HG03108 (cell line): Measurements from ENCODE around the gene THBS3.
A peak's percentile ranks its signal among the peaks of the same experiment; 100 is the strongest.
"Not testable (repeated sequence)": the region's sequence is repeated elsewhere in the genome, so short reads cannot be mapped to it uniquely, and the experiment has no call there.

Experiments
- ATAC-seq: cut with Tn5 transposase; IDR thresholded peaks from one replicate; pipeline ENCODE4 v1.9.1; 2021; ENCODE audit warnings: moderate library complexity; ENCODE audit not compliant: unreplicated experiment

THBS3 gene

DNA sequence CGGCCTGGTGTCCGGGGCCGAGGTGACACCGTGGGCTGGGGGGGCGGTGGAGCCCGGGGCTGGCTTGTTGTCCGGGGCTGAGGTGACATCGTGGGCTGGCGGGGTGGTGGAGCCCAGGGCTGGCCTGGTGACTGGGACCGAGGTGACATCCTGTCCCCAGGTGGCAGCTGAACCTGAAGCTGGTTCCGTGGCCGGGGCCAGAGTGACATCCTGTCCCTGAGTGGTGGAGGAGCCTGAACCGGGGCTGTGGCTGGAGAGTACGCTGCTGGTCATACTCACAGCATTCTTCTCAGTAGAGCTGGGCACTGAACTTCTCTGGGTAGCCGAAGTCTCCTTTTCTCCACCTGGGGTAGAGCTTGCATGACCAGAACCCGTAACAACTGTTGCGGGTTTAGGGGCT is 15.8 kb downstream of the THBS3 start:
- ATAC-seq, result no peak

DNA sequence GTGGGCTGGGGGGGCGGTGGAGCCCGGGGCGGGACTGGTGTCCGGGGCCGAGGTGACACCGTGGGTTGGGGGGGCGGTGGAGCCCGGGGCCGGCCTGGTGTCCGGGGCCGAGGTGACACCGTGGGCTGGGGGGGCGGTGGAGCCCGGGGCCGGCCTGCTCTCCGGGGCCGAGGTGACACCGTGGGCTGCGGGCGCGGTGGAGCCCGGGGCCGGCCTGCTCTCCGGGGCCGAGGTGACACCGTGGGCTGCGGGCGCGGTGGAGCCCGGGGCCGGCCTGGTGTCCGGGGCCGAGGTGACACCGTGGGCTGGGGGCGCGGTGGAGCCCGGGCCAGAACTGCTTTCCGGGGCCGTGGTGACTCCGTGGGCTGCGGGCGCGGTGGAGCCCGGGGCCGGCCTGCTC is 17.8 kb downstream of the THBS3 start:
- not testable (repeated sequence) for ATAC-seq

DNA sequence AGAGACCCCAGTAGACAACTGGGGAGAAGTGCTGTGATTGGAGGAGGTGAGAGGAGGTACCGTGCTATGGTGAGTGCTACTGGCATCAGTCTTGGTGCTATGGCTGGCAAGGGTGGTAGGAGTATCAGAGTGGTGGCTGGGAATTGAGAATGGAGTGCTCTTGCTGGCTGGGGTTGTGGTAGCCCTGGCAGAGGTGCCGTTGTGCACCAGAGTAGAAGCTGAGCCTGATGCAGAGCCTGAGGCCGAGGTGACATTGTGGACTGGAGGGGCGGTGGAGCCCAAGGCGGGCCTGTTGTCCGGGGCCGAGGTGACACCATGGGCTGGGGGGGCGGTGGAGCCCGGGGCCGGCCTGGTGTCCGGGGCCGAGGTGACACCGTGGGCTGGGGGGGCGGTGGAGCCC is 19.4 kb downstream of the THBS3 start:
- no peak for ATAC-seq

DNA sequence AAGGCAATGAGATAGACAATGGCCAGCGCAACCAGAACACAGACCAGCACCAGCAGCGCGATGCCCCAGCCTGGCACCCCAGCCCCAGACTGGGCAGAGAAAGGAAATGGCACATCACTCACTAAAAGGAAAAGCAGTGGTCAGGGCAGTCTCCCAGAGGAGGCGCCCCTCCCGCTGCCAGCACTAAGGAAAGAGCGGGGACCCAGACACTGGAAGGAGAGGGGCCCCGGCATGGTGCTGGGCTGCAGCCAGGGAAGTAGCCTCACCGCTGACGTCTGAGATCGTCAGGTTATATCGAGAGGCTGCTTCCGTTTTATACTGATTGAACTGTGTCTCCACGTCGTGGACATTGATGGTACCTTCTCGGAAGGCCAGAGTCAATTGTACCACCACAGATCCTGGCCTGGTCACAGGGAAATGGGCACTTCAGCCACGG is 20.2 kb downstream of the THBS3 start:
- no peak for ATAC-seq

DNA sequence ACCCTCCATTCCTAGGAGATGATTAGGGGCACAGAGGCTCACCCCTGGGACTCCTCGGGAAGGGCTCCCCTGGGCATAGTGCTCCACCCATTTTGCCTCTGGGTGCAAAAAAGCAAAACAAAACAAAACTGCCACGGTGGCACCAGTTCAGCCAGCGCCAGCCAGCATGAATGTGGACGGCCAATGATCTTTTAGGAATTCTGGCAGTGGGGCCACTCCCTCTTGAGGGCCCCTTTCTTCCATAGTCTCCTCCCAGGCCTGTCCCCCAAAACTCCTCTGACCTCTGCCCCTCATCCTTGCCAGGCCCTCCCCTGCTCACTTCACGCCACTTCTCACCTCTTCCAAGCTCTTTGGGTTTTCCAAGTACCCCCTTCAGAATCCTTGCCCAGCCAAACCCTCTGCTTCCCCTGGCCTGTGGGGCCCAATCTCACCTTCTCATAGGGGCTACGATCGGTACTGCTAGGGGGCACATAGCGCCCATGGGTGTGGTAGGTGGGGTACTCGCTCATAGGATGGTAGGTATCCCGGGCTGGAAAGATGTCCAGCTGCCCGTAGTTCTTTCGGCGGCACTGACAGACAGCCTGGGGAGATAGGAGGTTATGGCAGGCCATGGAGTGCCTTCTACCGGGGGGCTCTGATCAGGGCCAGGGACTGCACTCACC is 20.8 kb downstream of the THBS3 start:
- no peak for ATAC-seq

DNA sequence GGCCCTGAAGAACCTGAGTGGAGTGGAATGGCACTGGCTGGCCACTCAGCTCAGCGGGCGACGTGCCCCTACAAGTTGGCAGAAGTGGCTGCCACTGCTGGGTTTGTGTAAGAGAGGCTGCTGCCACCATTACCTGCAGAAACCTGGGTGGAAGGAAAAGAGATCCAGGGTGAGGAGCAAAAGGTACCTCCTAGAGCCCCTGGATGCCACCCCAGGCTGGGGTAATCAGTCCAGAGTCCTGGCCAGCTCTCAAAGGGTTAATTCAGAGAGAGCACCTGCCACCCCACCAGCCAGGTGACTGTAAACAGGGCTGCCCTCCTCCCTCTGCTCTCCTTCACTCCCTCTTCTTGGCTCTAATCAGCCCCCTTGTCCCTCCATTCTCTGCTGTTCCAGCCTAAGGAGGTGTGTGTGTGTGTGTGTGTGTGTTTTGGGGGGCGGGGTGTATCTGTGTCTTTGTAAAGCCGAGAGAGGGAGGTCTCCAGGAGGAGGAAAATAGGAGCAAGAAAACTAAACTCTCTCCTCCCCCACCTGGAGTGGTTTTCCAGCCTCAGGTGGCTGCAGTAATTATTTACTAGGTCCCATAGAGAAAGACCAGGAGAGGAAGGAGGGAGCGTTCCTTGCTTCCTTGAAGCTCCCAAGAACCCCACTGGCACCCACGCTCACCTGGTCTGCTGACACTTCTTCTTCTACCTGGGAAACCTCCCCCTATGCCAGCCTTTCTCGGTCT is 21.5 kb downstream of the THBS3 start:
- ATAC-seq, result no peak

DNA sequence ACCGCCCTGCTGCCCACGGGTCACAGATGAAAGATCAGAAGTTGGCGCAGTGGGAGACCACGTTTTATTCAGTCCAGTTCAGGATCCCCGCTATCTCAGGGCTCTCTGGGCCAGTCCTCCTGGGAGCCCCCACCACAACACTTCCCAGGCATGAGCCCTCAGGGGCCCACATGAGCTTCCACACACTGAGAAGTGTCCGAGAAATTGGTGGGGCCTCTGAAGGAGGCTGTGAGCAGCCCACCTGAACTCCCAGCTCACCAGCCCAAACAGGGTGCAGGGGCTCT is 22.0 kb downstream of the THBS3 start:
- ATAC-seq, result no peak

DNA sequence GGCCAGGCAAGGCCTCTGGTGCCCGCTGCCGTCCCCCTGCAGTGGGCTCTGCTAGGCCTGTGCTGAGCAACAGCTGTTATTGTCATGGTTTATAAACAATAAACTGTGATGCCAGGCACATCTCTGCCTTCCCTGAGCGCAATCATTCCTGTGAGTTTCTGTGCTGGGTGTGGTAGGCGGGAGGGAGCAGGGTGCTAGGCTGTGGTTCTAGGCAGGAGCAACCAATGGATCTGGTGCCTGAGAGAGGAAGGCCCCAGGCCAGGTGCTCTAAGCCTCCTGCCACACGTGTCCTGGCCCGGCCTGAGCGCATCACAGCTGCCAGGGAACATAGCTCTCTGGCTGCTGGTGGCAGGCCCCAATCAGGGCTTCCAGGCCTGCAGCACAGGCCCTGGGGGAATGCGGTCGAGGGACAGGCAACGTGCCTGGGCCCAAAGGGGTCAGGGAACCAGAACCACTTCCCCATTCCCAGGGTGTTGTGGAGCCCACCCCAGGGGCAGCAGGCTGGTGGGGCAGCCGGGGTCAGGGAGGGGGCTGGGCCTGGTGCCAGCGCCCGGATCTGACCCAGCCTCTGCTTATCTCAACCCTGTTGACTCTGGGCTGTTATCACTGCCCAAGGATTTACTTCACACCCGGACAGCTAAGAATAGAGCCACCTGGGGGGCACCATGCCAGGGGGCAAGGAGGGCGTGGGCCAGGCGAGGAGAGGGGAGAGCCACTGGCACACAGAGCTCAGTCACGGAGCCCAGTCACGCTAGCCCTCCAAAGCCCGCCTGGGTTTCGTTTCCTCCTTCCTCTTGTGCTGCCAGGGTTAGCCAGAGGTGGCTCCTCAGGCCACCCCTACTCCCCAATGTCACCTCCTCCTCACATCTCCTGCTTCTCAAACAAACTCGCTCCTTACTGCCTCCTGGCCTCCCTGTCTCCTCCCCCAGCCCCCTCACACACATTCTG is 22.6 kb downstream of the THBS3 start:
- ATAC-seq, result peak; percentile 84

DNA sequence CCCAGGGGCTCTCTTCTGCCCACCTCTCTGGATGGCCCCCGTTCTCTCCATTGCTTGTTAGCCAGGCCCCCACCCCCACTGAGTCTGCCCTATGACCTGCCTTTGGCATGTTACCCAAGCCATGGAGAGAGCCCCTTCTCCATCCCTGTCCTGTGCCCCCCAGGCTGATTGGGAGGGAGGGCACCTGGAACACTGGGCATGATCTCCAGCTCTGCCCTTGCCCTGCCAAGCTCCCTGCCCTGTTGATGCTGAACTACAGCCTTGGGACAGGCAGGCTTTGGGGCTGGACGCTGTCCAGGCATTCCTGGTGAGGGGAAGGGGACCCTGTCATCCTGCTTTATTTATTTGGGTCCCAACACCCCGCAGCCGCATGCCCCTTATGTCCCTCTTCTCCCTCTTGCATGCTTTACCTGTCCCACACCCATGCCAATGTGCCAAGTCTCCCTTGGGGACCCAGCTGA is 23.3 kb downstream of the THBS3 start:
- no peak for ATAC-seq

DNA sequence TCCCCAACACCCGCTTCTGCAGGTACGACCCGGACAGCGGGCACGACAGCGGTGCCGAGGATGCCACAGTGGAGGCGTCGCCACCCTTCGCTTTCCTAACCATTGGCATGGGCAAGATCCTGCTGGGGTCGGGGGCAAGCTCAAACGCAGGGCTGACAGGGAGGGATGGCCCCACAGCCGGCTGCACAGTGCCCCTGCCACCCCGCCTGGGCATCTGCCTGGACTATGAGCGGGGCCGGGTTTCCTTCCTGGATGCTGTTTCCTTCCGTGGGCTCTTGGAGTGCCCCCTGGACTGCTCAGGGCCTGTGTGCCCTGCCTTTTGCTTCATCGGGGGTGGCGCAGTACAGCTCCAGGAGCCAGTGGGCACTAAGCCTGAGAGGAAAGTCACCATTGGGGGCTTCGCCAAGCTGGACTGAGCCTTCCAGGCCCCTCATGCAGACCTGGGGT is 23.9 kb downstream of the THBS3 start:
- ATAC-seq, result no peak

DNA sequence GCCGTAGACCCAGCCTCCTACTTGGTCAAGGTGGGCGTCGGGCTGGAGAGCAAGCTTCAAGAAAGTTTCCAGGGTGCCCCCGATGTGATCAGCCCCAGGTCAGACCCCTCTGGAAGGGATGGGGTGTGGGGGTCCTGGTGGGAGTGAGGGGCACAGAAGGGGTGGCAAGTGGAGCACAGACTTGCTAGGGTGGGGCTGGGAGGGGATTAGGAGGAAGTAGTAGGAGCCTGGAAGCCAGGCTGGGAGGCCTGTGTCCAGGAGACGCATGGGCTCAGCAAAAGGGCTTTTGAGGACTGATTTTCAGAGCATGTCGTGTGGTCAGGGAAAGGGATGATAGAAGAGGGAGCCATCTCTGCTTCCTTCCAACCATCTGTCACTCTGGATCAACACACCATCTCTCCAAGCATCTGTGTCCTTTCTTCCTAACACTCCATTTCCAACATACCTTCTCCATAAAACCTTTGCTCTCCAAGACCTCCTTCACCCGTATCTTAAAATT is 25.6 kb downstream of the THBS3 start:
- no peak for ATAC-seq

DNA sequence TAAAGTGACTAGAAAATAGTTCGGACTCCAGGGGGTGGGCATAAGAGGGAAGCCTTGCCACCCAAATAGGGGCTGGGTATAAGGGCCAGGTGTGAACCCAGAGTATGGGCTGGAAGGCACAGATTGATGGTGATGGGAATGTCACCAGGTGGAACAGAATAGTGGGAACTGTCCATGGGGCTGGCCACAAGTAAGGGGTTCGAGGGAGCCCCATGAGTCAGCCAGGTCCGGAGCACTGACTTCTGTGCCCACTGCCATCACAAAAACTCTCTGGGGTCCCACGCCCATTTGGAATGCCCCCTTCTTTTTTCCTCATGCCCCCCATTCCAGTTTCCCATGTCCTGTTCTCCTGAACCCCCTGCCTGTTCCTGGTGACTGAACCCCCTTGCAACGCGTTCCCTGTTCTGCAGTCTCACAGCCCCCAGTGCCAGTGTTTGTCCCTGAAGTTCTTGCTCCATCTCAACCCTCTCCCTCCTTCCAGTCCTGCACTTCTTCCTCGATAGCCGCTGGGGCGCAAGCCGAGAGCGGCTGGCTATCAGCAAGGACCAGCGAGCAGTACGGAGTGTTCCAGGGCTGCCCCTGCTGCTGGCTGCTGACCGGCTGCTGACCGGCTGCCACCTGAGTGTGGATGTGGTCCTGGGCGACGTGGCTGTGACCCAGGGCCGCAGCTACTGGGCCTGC is 26.2 kb downstream of the THBS3 start:
- ATAC-seq, result no peak

DNA sequence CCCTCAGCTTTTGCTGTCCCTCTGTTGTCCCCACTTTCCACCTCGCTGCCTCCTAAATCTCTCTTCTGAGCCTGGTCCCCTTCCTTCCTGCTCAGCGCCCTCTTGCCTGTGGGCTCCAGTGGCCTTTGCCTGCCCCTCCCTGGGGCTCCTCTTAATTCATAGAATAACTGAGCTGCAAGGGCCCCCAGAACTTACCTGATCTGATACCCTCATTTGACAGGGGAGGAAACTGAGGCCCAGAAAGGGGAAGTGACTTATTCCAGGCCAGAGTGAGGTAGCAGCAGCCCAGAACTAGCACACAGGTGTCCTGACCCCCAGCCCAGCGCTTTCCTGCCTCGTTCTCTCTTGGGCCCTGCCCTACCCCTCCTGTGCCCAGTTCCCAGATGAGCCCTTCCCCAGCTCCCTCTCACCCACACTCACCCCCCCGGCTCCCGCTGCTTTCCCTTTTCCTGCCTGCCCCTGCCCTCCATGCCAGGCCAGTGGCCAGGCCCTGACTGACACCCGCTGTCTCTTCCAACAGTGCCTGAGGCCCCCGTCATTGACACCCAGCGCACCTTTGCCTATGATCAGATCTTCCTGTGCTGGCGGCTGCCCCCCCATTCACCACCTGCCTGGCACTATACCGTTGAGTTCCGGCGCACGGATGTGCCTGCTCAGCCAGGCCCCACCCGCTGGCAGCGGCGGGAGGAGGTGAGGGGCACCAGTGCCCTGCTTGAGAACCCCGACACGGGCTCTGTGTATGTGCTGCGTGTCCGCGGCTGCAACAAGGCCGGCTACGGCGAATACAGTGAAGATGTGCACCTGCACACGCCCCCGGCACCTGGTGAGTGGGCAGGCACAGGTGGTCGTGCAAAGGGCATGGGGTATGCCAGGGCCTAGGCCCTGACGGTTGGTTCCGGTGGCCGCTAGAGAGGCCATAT is 28.3 kb downstream of the THBS3 start:
- ATAC-seq, result no peak

DNA sequence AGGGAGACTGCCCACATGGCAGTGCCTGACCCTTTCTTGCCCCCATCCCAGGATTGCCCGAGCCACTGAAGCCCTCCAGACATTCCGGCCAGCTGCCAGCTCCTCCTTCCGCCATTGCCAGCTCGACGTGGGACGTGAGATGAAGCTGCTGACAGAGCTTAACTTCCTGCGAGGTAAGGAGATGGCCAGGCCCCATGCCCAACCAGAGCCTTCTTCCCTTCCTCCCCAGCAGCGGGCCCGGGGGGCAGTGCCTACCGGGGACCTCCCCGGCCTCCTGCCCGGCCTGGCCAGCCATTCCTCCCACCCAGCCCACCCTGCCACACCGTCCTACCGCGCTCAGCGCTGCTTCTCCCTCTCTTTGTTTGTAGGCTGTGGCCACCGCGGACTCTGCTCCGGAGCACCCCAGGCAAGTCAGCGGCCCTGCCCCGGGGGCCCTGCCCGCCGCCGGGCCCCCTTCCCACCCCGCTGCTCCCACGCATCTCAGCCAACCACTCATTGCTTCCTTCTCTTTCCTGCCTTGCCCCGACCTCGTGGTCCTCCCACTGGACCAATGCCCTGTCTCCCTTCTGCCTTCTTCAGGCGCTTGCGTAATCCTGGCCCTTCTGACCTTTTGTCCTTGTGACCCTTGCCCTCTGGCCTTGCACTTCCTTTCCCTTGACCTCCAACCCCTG is 29.1 kb downstream of the THBS3 start:
- ATAC-seq, result no peak

DNA sequence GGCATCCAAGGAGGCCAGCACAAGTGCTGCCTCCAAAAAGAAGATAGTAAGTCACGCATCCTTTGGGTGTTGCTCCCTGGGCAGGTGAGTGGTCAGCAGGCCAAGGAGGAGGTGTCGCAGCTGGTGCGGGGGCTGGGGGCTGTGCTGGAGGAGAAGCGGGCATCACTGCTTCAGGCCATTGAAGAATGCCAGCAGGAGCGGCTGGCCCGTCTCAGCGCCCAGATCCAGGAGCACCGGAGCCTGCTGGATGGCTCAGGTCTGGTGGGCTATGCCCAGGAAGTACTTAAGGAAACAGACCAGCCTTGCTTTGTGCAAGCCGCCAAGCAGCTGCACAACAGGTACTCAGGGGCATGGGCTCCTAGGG is 29.8 kb downstream of the THBS3 start:
- no peak for ATAC-seq

DNA sequence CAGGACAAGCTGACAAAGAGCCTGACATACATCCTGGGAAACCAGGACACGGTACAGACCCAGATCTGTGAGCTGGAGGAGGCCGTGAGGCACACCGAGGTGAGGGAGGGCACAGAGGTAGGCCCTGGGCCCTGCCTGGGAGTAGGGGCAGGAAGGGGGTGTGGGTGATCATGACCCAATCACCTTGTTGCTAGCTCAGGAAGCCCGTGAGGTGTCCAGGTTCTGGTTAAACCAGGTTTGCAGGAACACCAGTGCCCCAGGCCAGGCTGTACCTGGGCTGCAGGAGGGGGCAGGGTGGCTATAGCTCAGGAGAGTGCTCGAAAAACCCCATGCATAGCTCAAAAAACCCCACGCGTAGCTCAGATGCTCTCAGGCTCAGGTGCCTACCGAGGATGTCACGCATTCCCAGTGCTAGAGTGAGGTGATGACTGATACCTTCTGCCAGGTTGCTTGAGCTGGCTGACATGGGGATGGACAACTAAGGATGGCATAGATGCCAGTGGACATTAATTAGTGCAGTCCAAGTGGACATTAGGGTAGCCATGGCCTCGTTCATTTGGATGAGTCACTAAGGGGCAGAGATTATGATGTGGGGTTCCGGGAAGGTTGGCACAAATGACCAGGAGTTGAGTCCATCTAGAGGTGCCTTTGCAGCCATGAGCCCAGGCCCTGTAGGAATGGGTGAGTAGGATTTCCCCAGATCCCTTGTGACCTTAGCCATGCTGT is 30.3 kb downstream of the THBS3 start:
- no peak for ATAC-seq

DNA sequence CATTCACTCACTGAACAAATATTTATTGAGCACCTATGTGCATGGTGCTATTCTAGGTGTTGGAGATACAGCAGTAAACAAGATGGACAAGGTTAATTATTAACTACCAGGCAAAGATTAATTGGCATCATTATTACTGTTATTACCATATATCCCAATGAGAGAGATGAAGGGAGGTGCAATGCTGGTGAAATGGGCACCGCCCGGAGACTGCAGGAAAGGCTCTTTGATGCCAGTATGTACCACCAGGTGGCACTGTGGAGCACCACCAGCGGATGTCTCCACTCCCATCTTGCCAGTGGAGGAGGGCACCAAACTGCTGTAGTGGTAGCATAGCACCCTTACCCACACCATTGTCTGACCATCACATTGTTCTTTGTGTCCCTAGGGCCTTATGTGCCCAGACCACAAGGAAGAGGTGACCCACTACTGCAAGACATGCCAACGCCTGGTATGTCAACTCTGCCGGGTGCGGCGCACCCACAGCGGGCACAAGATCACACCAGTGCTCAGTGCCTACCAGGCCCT is 31.1 kb downstream of the THBS3 start:
- ATAC-seq, result no peak

DNA sequence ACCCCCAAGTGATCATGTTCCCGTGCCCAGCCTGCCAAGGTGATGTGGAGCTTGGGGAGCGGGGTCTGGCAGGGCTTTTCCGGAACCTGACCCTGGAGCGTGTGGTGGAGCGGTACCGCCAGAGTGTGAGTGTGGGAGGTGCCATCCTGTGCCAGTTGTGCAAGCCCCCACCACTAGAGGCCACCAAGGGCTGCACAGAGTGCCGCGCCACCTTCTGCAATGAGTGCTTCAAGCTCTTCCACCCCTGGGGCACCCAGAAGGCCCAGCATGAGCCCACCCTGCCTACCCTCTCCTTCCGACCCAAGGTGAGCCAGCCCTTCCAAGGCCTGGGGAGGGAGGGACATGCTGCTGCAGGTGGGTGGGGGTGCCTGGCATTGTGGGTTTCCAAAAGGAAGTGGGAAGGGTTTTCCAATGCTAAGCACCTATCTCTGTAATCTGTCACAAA is 31.7 kb downstream of the THBS3 start:
- ATAC-seq, result no peak
